NCI-H524 treated with DMSO at 0.1 percent for 48 hours (cell line): ENCODE data around the gene NAT16.
"Not testable (repeated sequence)": the region's sequence is repeated elsewhere in the genome, so short reads cannot be mapped to it uniquely, and the experiment has no call there.

Source experiments
- DNase-seq: peaks from one replicate; lab custom pipeline; 2025; lab: John Stamatoyannopoulos, UW

The NAT16 gene

GRCh38 chr7:101125989-101126650 is 54.0 kb downstream of the NAT16 start:
- DNase-seq, result no peak

DNA sequence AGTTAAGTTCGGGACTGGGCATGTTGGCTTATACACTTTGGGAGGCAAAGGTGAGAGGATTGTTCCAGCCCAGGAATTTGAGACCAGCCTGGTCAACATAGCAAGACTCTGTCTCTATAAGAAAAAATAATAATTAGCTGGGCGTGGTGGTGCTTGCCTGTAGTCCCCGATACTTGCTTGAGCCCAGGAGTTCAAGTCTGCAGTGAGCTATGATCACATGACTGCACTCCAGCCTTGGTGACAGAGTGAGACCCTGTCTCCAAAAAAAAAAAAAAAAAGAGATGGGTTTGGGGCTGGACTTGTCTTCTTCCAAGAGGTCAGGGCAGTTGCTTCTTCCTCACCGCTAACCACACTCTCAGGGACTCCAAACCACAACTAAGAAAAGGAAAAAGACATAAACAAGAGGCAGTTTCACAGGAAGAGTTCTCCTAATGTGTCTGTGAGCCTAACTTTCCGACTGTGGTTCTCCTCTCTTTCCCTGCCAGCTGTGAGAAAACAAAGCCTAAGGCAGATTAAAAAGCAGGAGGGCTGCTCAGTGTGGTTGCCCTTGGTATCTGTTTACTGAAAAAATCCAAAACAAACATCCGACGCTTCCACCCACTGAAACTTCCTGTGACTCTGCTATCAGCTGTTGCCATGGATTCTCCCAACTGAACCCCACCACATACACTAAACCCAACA is 55.6 kb downstream of the NAT16 start:
- no peak for DNase-seq

DNA sequence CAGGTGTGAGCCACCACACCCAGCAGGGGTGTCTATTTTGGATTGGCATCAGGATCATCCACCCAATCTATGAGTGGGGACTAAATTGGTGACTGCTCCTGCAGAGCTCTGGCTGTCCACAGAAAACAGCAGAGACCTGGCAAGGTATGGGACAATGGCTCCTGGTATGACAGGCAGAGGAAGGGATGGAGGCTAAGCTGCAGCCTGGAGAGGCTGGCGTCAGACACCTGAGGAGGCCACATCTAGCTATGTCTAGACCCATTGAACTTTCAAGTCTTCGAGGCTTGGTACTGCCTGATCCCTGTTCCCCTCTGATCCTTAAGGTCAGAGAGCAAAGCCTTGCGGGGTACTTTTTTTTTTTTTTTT is 56.4 kb downstream of the NAT16 start:
- DNase-seq, result no peak

DNA sequence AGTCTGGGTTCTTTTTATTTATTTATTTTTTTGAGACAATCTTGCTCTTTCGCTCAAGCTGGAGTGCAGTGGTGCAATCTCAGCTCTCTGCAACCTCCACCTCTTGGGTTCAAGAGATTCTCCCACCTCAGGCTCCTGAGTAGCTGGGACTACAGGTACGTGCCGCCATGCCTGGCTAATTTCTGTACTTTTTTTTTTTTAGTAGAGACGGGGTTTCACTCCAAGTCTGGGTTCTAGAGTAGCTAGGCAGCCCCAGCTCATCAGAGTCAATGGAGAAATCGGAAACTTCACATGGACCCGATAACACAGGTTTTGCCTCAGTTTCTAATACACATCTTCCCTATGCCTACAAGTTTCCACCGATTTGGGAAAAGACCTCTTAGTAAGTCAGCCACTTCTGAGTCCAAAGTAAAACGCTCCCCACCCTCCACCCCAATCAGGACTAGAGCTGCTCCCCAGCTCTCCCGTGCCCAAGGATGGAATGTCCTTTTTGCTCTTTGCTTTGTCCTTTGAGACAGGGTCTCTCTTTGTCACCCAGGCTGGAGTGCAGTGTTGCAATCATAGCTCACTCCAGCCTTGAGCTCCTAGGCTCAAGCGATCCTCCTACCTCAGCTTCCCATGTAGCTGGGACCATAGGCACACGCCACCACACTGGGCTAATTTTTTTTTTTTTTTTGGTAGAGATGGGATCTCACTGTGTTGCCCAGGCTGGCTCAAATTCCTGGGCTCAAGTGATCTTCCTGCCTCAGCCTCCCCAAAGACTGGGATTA is 57.0 kb downstream of the NAT16 start:
- no peak for DNase-seq

DNA sequence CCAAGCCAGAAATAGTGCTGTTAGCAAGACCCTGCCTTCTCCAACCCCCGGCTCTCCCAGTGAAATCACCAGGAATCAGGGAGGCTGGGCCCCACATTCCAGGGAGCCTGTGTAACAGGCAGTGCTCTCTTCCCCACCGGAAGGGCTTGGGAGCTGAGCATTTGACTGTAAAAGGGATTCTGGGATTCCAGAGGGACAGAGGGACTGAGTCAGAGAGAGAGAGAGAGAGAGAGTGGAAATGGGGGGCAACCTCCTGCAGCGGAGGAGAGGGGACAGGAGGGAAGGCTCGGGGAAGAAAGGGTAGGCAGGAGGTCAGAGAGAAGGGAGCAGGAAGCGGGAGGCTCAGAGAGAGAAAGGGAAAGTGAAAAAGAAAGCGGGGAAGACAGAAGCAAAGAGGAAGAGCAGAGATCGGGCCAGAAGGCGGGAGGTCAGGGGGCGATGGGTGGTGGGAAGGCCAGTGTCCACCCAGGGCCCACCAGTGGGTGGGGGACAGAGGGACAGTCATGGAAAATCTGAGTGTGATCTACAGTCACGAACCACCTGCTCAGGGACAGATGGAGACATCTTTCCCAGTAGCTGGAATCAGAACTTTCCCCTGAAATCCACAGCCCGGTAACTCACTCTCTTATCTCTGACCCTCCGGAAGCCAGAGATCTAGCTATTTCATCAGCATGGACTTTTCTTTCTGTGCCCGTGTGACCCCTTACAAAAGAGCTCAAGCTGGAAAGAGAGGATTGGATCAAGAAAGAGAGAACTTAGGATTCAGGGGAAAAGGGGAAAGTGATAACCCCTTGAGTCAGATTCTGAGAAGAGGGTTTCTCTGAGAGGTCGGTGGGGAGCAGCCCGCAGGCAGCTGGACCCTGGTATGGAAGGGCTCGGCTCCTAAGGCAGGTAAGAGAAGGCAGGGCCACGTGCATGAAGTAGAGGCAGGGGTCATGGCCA is 57.8 kb downstream of the NAT16 start:
- DNase-seq, result no peak

DNA sequence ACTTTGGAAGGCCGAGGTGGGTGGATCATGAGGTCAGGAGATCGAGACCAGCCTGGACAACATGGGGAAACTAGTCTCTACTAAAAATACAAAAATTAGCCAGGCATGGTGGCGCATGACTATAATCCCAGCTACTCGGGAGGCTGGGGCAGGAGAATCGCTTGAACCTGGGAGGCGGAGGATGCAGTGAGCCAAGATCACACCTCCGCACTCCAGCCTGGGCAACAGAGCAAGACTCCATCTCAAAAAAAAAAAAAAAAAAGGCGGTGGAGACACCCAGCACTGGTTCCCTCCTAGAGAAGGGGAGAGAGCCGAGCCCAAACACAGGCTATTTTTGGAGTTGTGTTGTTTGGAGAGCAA is 58.5 kb downstream of the NAT16 start:
- DNase-seq, result not testable (repeated sequence)
